Effector CD8-positive, alpha-beta T cell (primary cell): Measurements from ENCODE around the gene CAMK2N1.

ENCODE experiments used
- DNase-seq: peaks from one replicate; lab custom pipeline; 2025; lab: John Stamatoyannopoulos, UW

CAMK2N1 gene

GRCh38 chr1:20443703-20444586, 42.1 kb downstream of the CAMK2N1 start:
- no peak for DNase-seq

- DNase-seq: no peak
Measured at GRCh38 chr1:20442920-20443625, 42.9 kb downstream of the CAMK2N1 start.

GRCh38 chr1:20440785-20441200, 45.2 kb downstream of the CAMK2N1 start:
- DNase-seq: peak; percentile 13

GRCh38 chr1:20439282-20439681, 46.7 kb downstream of the CAMK2N1 start:
- no peak for DNase-seq

GRCh38 chr1:20437640-20438039, 48.4 kb downstream of the CAMK2N1 start:
- no peak for DNase-seq

- DNase-seq: no peak
Measured at GRCh38 chr1:20432891-20433290, 53.1 kb downstream of the CAMK2N1 start.
